H1 (cell line): Measurements from ENCODE around the gene HLA-A. TPM values are rescaled to one million over a fixed set of nuclear protein-coding genes. Genes with fewer than 3 reads are reported as not detected.

Experiments
- CTCF ChIA-PET: fragments of 300-600 bp; sonication (Branson Sonifier 250); formaldehyde crosslinking; loops from one replicate; lab custom pipeline; 2021; ENCODE audit not compliant: partially characterized antibody; lab: Charles Lee
- POLR2A ChIA-PET: fragments of 300-600 bp; sonication (Branson Sonifier 250); formaldehyde crosslinking; loops from one replicate; lab custom pipeline; 2021; ENCODE audit warnings: inconsistent platforms; ENCODE audit not compliant: partially characterized antibody; lab: Charles Lee
- DNase-seq, 2 experiments: peaks; one replicate each; pipeline versions ENCODE4 v3.0.0 to v3.0.0-alpha.2; 2010 to 2022; ENCODE audit warnings: low spot score in 2 of 2, low read depth in 1 of 2, mixed read lengths in 1 of 2
- FAIRE-seq: peaks from 2 replicates; lab custom pipeline; 2011; peaks lifted over from hg19 to GRCh38; lab: Jason Lieb, UNC
- H2AFZ ChIP-seq: 2 replicates; pipeline ENCODE4 v1.8.1; 2012; ENCODE audit warnings: low read length, inconsistent platforms
- H2AK5ac ChIP-seq: 2 replicates; pipeline ENCODE4 v1.6.1; 2013; ENCODE audit warnings: low read depth, low read length
- H2BK120ac ChIP-seq: replicated peaks from 2 replicates; pipeline ENCODE3; 2013; ENCODE audit warnings: low read depth, low read length, inconsistent platforms
- H2BK12ac ChIP-seq: 2 replicates; pipeline ENCODE4 v1.6.1; 2013; ENCODE audit warnings: low read depth, low read length
- H2BK15ac ChIP-seq: 2 replicates; pipeline ENCODE4 v1.6.1; 2013; ENCODE audit warnings: low read length
- H2BK20ac ChIP-seq: 2 replicates; pipeline ENCODE4 v1.6.1; 2013; ENCODE audit warnings: low read length
- H2BK5ac ChIP-seq: 2 replicates; pipeline ENCODE4 v1.6.1; 2013; ENCODE audit warnings: low read depth, low read length
- H3K14ac ChIP-seq: 2 replicates; pipeline ENCODE4 v1.6.1; 2013; ENCODE audit warnings: inconsistent platforms; ENCODE audit not compliant: insufficient read length
- H3K18ac ChIP-seq: 2 replicates; pipeline ENCODE4 v1.6.1; 2013; ENCODE audit warnings: low read length; ENCODE audit errors: extremely low read depth
- H3K23ac ChIP-seq: 2 replicates; pipeline ENCODE4 v1.6.1; 2013; ENCODE audit warnings: inconsistent platforms; ENCODE audit not compliant: insufficient read length
- H3K23me2 ChIP-seq: 2 replicates; pipeline ENCODE4 v1.6.1; 2013; ENCODE audit warnings: low read depth, low read length
- H3K27ac ChIP-seq: 2 replicates; pipeline ENCODE4 v1.6.1; 2011; ENCODE audit warnings: low read depth, low read length, inconsistent platforms
- H3K27me3 ChIP-seq, 4 experiments: replicated peaks in 1 of 4; 1 replicate in 1 of 4; 2 replicates in 3 of 4; pipeline versions ENCODE4 v1.6.1 to v1.8.1; 2011 to 2013; ENCODE audit warnings: low read length in 3 of 4, mild to moderate bottlenecking in 3 of 4, inconsistent platforms in 2 of 4, mixed read lengths in 2 of 4, moderate library complexity in 1 of 4; ENCODE audit not compliant: control insufficient read depth in 3 of 4, insufficient read depth in 3 of 4; ENCODE audit errors: extremely low read depth in 1 of 4
- H3K36me3 ChIP-seq, 4 experiments: 2 replicates each; pipeline versions ENCODE4 v1.6.1 to v1.8.1; 2011 to 2013; ENCODE audit warnings: mild to moderate bottlenecking in 4 of 4, low read length in 3 of 4, moderate library complexity in 2 of 4, control low read depth in 1 of 4, inconsistent platforms in 1 of 4; ENCODE audit not compliant: insufficient read depth in 4 of 4, control insufficient read depth in 2 of 4
- H3K4ac ChIP-seq: replicated peaks from 2 replicates; pipeline ENCODE3; 2013; ENCODE audit warnings: low read length, low read depth, mixed read lengths, inconsistent platforms; ENCODE audit not compliant: insufficient read length
- H3K4me1 ChIP-seq, 4 experiments: replicated peaks in 1 of 4; 1 replicate in 1 of 4; 2 replicates in 3 of 4; pipeline versions ENCODE4 v1.6.1 to v1.8.1; 2011 to 2013; ENCODE audit warnings: low read length in 3 of 4, inconsistent platforms in 2 of 4, mixed read lengths in 1 of 4; ENCODE audit not compliant: insufficient read depth in 4 of 4, control insufficient read depth in 3 of 4
- H3K4me2 ChIP-seq, 2 experiments: 2 replicates each; pipeline versions ENCODE4 v1.6.1 to v1.8.1; 2011 to 2013; ENCODE audit warnings: low read depth in 2 of 2, low read length in 2 of 2, control low read depth in 1 of 2, inconsistent platforms in 1 of 2, mild to moderate bottlenecking in 1 of 2; ENCODE audit not compliant: insufficient read depth in 1 of 2
- H3K4me3 ChIP-seq, 4 experiments: fragments of 200-600, 300-600 bp in 1 of 4; sonication (generic), shearing (Covaris generic), sonication (Bioruptor Twin) in 1 of 4; 2 replicates each; pipeline versions ENCODE4 v1.5.1 to v1.8.1; 2011 to 2016; ENCODE audit warnings: low read length in 4 of 4, low read depth in 3 of 4, control low read depth in 2 of 4, inconsistent platforms in 2 of 4, mild to moderate bottlenecking in 2 of 4, mixed read lengths in 1 of 4, moderate library complexity in 1 of 4; ENCODE audit not compliant: insufficient read depth in 2 of 4; ENCODE audit errors: extremely low read depth in 1 of 4
- H3K56ac ChIP-seq: replicated peaks from 2 replicates; pipeline ENCODE3; 2013; ENCODE audit warnings: low read depth, mild to moderate bottlenecking, mixed read lengths, low read length, inconsistent platforms; ENCODE audit not compliant: insufficient read length
- H3K79me1 ChIP-seq: 2 replicates; pipeline ENCODE4 v1.6.1; 2013; ENCODE audit warnings: low read depth, low read length, control low read depth
- H3K79me2 ChIP-seq, 2 experiments: 2 replicates each; pipeline versions ENCODE4 v1.6.1 to v1.8.1; 2012 to 2013; ENCODE audit warnings: low read length in 2 of 2, mild to moderate bottlenecking in 2 of 2, inconsistent platforms in 1 of 2; ENCODE audit not compliant: insufficient read depth in 2 of 2, control insufficient read depth in 1 of 2
- H3K9ac ChIP-seq, 4 experiments: replicated peaks in 1 of 4; 1 replicate in 1 of 4; 2 replicates in 3 of 4; pipeline versions ENCODE4 v1.6.1 to v1.8.1; 2011 to 2013; ENCODE audit warnings: low read depth in 3 of 4, low read length in 3 of 4, control low read depth in 2 of 4, mild to moderate bottlenecking in 2 of 4, moderate library complexity in 2 of 4, inconsistent platforms in 1 of 4; ENCODE audit errors: extremely low read depth in 1 of 4
- H3K9me3 ChIP-seq, 2 experiments: 2 replicates each; pipeline versions ENCODE4 v1.6.1 to v1.8.1; 2012 to 2013; ENCODE audit warnings: mild to moderate bottlenecking in 2 of 2, moderate library complexity in 2 of 2, control low read depth in 1 of 2, inconsistent platforms in 1 of 2, low read depth in 1 of 2, low read length in 1 of 2, mixed read lengths in 1 of 2; ENCODE audit not compliant: insufficient read depth in 2 of 2
- H4K20me1 ChIP-seq, 2 experiments: replicated peaks in 1 of 2; 2 replicates each; pipeline versions ENCODE3 to v1.8.1; 2011 to 2013; ENCODE audit warnings: inconsistent platforms in 2 of 2, low read length in 2 of 2, mild to moderate bottlenecking in 1 of 2; ENCODE audit not compliant: insufficient read depth in 2 of 2, control insufficient read depth in 1 of 2
- H4K5ac ChIP-seq: 2 replicates; pipeline ENCODE4 v1.6.1; 2013; ENCODE audit warnings: low read length, low read depth, mixed read lengths, inconsistent platforms; ENCODE audit not compliant: insufficient read length
- H4K8ac ChIP-seq: 2 replicates; pipeline ENCODE4 v1.8.0; 2013; ENCODE audit warnings: mild to moderate bottlenecking, moderate library complexity, low read length, inconsistent platforms; ENCODE audit not compliant: insufficient read depth; ENCODE audit errors: extremely low read depth
- H4K91ac ChIP-seq: replicated peaks from 2 replicates; pipeline ENCODE3; 2013; ENCODE audit warnings: low read length, mixed read lengths, inconsistent platforms; ENCODE audit not compliant: insufficient read length
- CBX8 ChIP-seq: fragments of 300-800, 300-1000 bp; sonication (generic); IDR thresholded peaks from 2 replicates; pipeline ENCODE4 v1.7.1; 2016; ENCODE audit warnings: low read depth, low read length, borderline replicate concordance
- FOSL1 ChIP-seq: IDR thresholded peaks from 2 replicates; pipeline ENCODE4 v1.6.1; 2011; ENCODE audit warnings: mild to moderate bottlenecking, low read depth, low read length, moderate library complexity; ENCODE audit not compliant: insufficient read depth
- JUND ChIP-seq: IDR thresholded peaks from 2 replicates; pipeline ENCODE4 v1.6.1; 2011; ENCODE audit warnings: mild to moderate bottlenecking, improper control_type of control experiment, low read length
- KDM4A ChIP-seq: IDR thresholded peaks from one replicate; pipeline ENCODE4 v1.7.1; 2012; ENCODE audit warnings: low read depth, mild to moderate bottlenecking, moderate library complexity, low read length, inconsistent platforms; ENCODE audit not compliant: severe bottlenecking
- KDM5A ChIP-seq: fragments of 200-600 bp; IDR thresholded peaks from 2 replicates; pipeline ENCODE4 v1.7.1; 2012; ENCODE audit warnings: mild to moderate bottlenecking, low read length, inconsistent platforms, mixed read lengths
- RFX5 ChIP-seq: IDR thresholded peaks from 2 replicates; pipeline ENCODE4 v1.6.1; 2011; ENCODE audit warnings: low read depth, low read length, improper control_type of control experiment, borderline replicate concordance
- WGBS, 2 experiments: shearing (Covaris generic) in 1 of 2; methylation state at CpG; one replicate each; pipeline versions ENCODE4 v1.1.6 to v1.1.7; 2013 to 2015; ENCODE audit warnings: low lambda C conversion rate in 2 of 2, mixed read lengths in 2 of 2, inconsistent platforms in 1 of 2, low coverage in 1 of 2, missing lambda C conversion rate in 1 of 2; ENCODE audit not compliant: insufficient replicate concordance in 2 of 2, insufficient coverage in 1 of 2, insufficient read length in 1 of 2; ENCODE audit errors: extremely low coverage in 1 of 2, missing lambda C conversion rate in 1 of 2; 5-methylcytosine and 5-hydroxymethylcytosine counted together
- long read RNA-seq, 2 experiments: library from RNA in 1 of 2; library from capped mRNA in 1 of 2; stranded (forward); transcript quantifications; one replicate each; pipeline ENCODE4 v2.0.0, GENCODE V29; 2021; ENCODE audit warnings: inconsistent platforms in 1 of 2
- polyA minus RNA-seq, 3 experiments: library from RNA; depleted of rRNA, polyadenylated mRNA; stranded (reverse); fragments of >200 nt; gene quantifications; 1 replicate in 2 of 3; 2 replicates in 1 of 3; pipeline ENCODE4 v1.2.3, GENCODE V29; 2011
- polyA plus RNA-seq, 7 experiments: library from polyadenylated mRNA; depleted of rRNA in 3 of 7; stranded (reverse) in 5 of 7; unstranded in 2 of 7; fragments of >200 nt in 5 of 7; fragments of 200-250 nt in 2 of 7; gene quantifications; 1 replicate in 5 of 7; 2 replicates in 1 of 7; 4 replicates in 1 of 7; pipeline versions ENCODE4 v1.2.1 to v1.2.3, GENCODE V29; 2011 to 2013; ENCODE audit warnings: missing spikeins in 2 of 7, mixed read lengths in 2 of 7
- total RNA-seq: library from RNA; stranded (reverse); fragmentation: NEBNext Ultra II Directional; extraction: Animal tissue kit (Norgen Biotek cat#: 25700); gene quantifications from 2 replicates; pipeline ENCODE4 v1.2.1, GENCODE V29; 2021
- TF ChIP-seq, protein P1 (sequence below): IDR thresholded peaks from 2 replicates; pipeline ENCODE4 v1.6.1; 2012; ENCODE audit warnings: inconsistent platforms

HLA-A gene
- total RNA-seq: 221 and 226 TPM in 2 replicates
- 474 and 560 TPM in 2 replicates for polyA plus RNA-seq (2011; rRNA removed)
- polyA plus RNA-seq (2011; cell fraction: cytosol; rRNA removed): 548 TPM
- polyA plus RNA-seq (2011; cell fraction: nucleus; rRNA removed): 600 TPM
- polyA plus RNA-seq (2012, experiment 1 of 2): 259 to 372 TPM (median 349 TPM) in 4 replicates
- polyA plus RNA-seq (2012, experiment 2 of 2): 396 TPM
- polyA plus RNA-seq (2013, experiment 1 of 2): 562 TPM
- 595 TPM for polyA plus RNA-seq (2013, experiment 2 of 2)
- 167 and 181 TPM in 2 replicates for polyA minus RNA-seq (2011; rRNA and poly(A)+ RNA removed)
- 176 TPM for polyA minus RNA-seq (2011; cell fraction: cytosol; rRNA and poly(A)+ RNA removed)
- polyA minus RNA-seq (2011; cell fraction: nucleus; rRNA and poly(A)+ RNA removed): 99.6 TPM
- long read RNA-seq, experiment 1, transcript HLA-A-203 (8 exons, 1,611 nt): major isoform, 48 of 236 reads
- long read RNA-seq, experiment 1, partial matches to known transcripts: 154 of 236 reads
- long read RNA-seq, experiment 1, other reads (novel, unspliced or antisense): 34 of 236 reads
- long read RNA-seq, experiment 2, transcript HLA-A-203 (8 exons, 1,611 nt): major isoform, 719 of 798 reads
- long read RNA-seq, experiment 2, partial matches to known transcripts: 38 of 798 reads
- long read RNA-seq, experiment 2, other reads (novel, unspliced or antisense): 41 of 798 reads

GRCh38 chr6:29942275-29943052 lies at the start of gene HLA-A:
TSS of gene HLA-A (plus strand) at chr6:29942532. CDS start at chr6:29942554, 22 bp downstream.
- no peak within 1 kb of the TSS for H2BK20ac ChIP-seq
- peak; percentile 60 to 89 for DNase-seq
- no peak within 1 kb of the TSS; the same call in 1 of the 2 replicates for H2BK15ac ChIP-seq
- no peak within 1 kb of the TSS for H3K23ac ChIP-seq
- H3K18ac ChIP-seq: no peak within 1 kb of the TSS; the same call in 1 of the 2 replicates
- no peak within 1 kb of the TSS for H2BK120ac ChIP-seq
- peak within 1 kb of the TSS in 3 of 4 experiments; percentile 45 to 65 (median 59); a peak in 4 of 7 replicates for H3K9ac ChIP-seq
- CTCF ChIA-PET: no interaction called here
- no peak within 1 kb of the TSS for H4K5ac ChIP-seq
- peaks cover 0 to 3% (median under 1%) of the 10 kb centered on the region in 4 experiments; a peak in 3 of 7 replicates for H3K4me1 ChIP-seq
- H3K27ac ChIP-seq: peak within 1 kb of the TSS; percentile 59; the same call in 1 of the 2 replicates
- peak within 1 kb of the TSS; percentile 54 to 86 (median 62) for H3K4me3 ChIP-seq
- H3K23me2 ChIP-seq: peaks cover 4% of the 10 kb centered on the region; the same call in 1 of the 2 replicates
- H3K56ac ChIP-seq: no peak within 1 kb of the TSS
- POLR2A ChIA-PET: interaction anchor here (1.0 to 1.9 kb wide), 5 partner anchors 13 to 33 kb away, joined by 3 to 9 read pairs (median 5); no protein-coding TSS in a partner anchor
- peaks cover 0 to 5% of the 10 kb centered on the region in 2 experiments; a peak in 1 of 4 replicates for H3K79me2 ChIP-seq
- peak within 1 kb of the TSS; percentile 85; the same call in 1 of the 2 replicates for H4K8ac ChIP-seq
- no peaks in the 10 kb centered on the region for H3K79me1 ChIP-seq
- H3K14ac ChIP-seq: no peak within 1 kb of the TSS
- H3K4ac ChIP-seq: no peak within 1 kb of the TSS
- no peak within 1 kb of the TSS for H4K91ac ChIP-seq
- peak; percentile 32 for FAIRE-seq
- peaks cover 0 to 4% of the 10 kb centered on the region in 2 experiments for H4K20me1 ChIP-seq
- 2% methylated on average over 40 of the region's 68 CpGs; no CpG with 5 or more reads in 1 of the 2 experiments for WGBS, 2 experiments
- peaks cover 2 to 21% (median 11%) of the 10 kb centered on the region in 4 experiments; a peak in 5 of 8 replicates for H3K36me3 ChIP-seq
- H3K4me2 ChIP-seq: peak within 1 kb of the TSS; percentile 69 to 71
- no peak within 1 kb of the TSS; the same call in 1 of the 2 replicates for H2BK12ac ChIP-seq
- no peak within 1 kb of the TSS for H2AK5ac ChIP-seq
- no peaks in the 10 kb centered on the region for H3K9me3 ChIP-seq
- no peak within 1 kb of the TSS for H2BK5ac ChIP-seq
- no peaks in the 10 kb centered on the region for H3K27me3 ChIP-seq
- peak within 1 kb of the TSS; percentile 92 for H2AFZ ChIP-seq
- no peak for TF ChIP-seq KDM5A
- no peak for TF ChIP-seq CBX8
- TF ChIP-seq JUND: no peak
- TF ChIP-seq FOSL1: no peak
- TF ChIP-seq KDM4A: peak; percentile 76
- TF ChIP-seq, protein P1, sequence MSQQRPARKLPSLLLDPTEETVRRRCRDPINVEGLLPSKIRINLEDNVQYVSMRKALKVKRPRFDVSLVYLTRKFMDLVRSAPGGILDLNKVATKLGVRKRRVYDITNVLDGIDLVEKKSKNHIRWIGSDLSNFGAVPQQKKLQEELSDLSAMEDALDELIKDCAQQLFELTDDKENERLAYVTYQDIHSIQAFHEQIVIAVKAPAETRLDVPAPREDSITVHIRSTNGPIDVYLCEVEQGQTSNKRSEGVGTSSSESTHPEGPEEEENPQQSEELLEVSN: peak; percentile 71
- TF ChIP-seq RFX5: peak; percentile 97
